AG20443 (cell line): Measurements from ENCODE around the gene JPT1.
"Not testable (repeated sequence)": the region's sequence is repeated elsewhere in the genome, so short reads cannot be mapped to it uniquely, and the experiment has no call there.

ENCODE experiments used
- DNase-seq: peaks from one replicate; pipeline ENCODE4 v3.0.0; 2012; ENCODE audit warnings: low spot score, mixed read lengths

JPT1 gene, protein sequence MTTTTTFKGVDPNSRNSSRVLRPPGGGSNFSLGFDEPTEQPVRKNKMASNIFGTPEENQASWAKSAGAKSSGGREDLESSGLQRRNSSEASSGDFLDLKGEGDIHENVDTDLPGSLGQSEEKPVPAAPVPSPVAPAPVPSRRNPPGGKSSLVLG

DNA sequence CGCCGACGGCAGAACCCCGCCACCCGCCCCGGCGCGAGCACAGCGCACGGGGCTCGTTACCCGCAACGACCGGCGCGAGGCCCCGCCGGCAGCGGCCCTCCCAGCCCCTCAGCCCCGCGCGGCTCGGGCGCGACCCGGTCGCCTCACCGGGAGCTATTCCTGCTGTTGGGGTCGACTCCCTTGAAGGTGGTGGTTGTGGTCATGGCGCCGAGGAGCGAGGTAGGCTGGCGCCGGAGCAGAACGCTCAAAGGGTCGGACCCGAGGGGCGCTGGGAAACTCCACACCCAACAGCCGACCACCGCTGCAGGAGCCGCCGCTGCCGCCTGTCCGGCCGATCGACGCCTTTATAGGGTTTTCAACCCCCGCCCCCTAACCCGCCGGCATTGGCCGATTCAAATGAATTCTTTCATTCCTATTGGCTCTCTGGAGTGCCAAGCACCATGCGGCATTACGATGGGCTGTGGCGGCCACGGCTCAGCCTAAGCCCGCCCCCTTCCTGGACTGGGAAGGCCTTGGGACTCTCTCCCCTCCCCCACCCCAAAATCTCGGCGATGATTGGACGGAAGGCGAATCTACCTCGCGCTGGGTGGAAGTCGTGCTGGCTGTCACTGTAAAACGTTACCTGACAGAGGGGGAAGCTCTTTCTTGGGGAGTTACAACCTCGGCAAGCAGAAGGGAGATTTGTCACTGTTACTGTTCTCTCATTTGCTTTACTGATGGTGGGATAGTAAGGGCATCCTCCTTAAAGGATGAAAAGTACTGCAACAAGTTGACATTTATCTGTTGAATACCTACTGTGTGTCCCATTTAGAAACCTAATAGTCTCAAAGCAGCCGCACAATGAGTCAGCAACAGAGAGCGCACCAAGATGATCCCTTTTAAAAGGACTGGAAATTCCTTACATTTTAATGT, at the start of gene JPT1:
JPT1 (minus strand) TSS at position 318 of the 912 bp plus-strand sequence; CDS start at position 203, 115 bp downstream.
- DNase-seq, result peak; percentile 99

DNA sequence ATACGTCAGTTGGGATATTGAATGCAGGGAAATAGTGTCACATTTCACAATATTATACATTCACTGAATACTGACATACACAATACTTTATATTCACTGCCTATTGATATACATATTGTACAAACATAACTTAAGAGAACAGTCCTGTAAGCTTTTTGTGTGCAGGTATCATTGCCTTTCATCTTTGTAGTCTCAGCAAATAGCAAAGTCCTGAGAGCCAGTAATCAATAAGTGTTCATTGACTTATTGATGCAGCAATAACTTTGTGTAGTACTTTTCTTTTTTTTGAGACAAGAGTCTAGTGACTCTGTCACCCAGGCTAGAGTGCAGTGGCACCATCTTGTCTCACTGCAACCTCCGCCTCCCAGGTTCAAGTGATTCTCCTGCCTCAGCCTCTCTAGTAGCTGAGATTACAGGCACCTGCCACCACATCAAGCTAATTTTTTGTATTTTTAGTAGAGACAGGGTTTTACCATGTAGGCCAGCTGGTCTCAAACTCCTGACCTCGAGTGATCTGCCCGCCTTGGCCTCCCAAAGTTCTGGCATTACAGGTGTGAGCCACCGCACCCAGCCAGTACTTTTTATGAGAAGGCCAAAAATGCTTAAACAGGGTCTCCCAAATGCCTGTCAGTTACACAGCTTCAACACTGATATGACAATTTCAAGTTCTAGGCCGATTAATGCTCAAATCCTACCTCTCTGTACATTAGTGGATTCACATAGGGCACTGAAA, 45.7 kb upstream of the JPT1 start:
- DNase-seq, result no peak

- DNase-seq, result no peak
These were observed 40.6 kb upstream of the JPT1 start for GRCh38 chr17:75194879-75195278.

- DNase-seq, result no peak
These were observed 37.3 kb upstream of the JPT1 start for GRCh38 chr17:75191584-75191983.

DNA sequence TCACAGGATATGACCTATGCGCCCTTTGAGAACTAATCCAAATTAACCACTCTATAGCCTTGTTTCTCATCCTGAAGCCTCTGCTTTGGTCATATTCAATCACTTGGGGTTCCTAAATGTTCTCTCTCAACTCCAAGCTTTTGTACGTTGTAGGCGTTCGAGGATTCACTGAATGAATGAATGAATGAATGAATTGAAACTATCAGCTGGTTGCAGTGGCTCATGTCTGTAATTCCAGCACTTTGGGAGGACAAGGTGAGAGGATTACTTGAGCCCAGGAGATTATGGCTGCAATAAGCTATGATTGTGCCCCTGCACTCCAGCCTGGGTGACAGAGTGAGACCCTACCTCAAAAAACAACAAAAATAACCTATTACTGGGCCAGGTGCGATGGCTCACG, 34.3 kb upstream of the JPT1 start:
- DNase-seq, result no peak

GRCh38 chr17:75183999-75184884, 29.9 kb upstream of the JPT1 start:
- DNase-seq, result no peak

GRCh38 chr17:75182569-75183436, 28.5 kb upstream of the JPT1 start, which contains the start of gene SUMO2:
Gene SUMO2, minus strand, starts transcription at chr17:75182959. Its CDS starts 125 bp downstream, at chr17:75182834.
- peak; percentile 100 for DNase-seq

DNA sequence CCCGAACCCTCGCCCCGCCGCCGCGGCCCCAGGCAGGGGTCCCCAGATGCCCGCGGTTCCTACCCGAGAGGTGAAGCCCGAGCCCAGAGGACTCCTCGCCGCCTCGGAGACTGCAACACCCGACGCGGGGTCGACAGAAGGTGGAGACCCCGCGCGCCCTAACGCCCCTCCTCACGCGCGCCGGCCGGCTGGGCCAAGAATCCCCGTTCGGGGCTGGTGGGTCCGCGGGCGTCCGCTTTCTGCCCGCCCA, 27.9 kb upstream of the JPT1 start:
- no peak for DNase-seq

DNA sequence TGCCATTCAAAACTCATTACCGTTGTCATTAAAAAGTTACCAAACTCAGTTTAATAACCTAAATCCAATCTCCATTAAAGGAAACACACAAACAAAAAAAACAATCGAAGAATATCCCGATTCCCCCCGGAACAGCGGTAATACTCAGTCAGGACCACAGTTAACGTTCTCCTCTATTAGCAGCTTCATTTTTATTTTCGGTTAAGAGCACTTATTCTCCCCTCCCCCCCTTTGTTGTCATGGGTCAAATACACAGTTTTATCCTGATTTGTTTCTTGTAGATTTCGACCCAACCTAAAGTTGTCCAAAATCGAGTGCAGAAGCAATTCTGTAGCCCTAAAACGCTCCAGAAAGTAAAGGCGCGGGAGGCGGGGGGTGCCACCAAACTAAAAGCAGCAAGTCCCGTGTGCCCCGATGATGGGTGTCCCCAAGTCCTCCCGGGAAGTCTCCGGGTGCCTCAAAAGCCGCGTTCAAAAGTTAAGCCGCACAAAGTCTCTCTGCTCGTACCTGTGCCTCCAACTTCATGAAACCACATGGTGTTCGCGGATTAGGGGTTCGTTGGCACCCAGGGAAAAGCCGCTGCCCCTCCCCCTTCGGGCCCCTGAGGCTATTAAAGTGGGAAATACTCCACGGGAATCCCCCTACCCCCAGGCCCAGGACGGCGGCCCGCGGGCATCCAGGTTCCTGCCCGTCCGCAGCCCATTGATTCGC, 27.5 kb upstream of the JPT1 start:
- DNase-seq, result peak; percentile 12

DNA sequence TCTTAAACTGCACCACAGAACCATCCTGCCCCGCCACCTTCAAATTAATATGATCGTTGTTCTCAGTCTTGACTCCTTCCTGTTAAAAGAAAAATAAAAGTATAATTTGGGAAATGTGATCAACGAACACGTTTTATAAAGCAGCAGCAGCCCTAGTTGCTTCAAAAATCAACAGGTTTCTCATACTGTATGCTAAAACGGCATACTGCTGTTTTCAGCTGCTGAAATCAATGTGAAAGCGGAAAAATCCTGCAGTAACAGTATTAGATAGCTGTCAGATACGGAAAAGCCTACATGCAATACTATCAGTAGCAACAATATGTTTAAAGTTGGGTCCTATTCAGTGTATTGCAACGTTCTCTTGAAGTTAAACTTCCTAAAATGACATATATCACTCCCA, 26.8 kb upstream of the JPT1 start:
- DNase-seq, result no peak

DNA sequence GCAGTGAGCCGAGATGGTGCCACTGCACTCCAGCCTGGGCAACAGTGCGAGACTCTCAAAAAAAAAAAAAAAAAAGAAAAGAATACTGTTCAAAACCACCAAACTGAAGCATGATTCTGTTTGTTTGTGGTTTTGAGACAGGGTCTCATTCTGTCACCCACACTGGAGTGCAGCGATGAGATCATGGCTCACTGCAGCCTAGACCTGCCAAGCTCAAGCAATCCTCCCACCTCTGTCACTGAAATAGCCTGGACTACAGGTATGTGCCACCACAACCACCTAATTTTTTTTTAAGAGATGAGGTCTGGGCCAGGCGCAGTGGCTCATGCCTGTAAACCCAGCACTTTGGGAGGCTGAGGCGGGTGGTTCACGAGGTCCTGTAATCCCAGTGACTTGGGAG, 24.1 kb upstream of the JPT1 start:
- no peak for DNase-seq

- DNase-seq, result no peak
These were observed 22.3 kb upstream of the JPT1 start for GRCh38 chr17:75176625-75177024.

DNA sequence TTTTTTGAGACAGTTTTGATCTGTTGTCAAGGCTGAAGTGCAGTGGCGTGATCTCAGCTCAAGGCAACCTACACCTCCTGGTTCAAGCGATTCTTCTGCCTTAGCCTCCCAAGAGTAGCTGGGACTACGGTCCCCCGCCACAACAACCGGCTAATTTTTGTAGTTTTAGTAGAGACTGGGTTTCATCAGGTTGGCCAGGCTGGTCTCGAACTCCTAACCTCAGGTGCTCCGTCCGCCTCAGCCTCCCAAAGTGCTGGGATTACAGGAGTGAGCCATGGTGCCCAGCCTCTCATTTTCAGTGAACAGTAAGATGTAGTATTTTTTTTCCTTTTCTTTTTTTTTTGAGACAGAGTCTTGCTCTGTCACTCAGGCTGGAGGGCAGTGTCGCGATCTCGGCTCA, 20.7 kb upstream of the JPT1 start:
- DNase-seq, result no peak

DNA sequence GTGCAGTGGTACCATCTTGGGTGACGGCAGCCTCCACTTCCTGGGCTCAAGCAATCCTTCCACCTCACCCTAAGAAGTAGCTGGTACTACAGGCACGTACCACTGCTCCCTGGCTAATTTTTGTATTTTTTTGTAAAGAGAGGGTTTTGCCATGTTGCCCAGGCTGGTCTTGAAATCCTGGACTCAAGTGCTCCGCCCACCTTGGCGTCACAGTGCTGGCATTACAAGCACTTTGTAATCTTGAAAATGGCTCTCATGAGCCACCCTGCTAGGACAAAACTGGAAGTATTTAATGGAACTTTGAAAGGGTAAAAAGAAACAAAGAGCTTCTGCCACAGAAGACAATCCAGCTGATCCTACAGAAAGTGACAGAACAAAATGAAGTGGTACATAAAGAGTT, 19.2 kb upstream of the JPT1 start:
- DNase-seq, result no peak

- no peak for DNase-seq
These were observed 14.7 kb upstream of the JPT1 start for GRCh38 chr17:75168998-75169397.

- DNase-seq, result not testable (repeated sequence)
These were observed 10.3 kb upstream of the JPT1 start for GRCh38 chr17:75164606-75165005.

DNA sequence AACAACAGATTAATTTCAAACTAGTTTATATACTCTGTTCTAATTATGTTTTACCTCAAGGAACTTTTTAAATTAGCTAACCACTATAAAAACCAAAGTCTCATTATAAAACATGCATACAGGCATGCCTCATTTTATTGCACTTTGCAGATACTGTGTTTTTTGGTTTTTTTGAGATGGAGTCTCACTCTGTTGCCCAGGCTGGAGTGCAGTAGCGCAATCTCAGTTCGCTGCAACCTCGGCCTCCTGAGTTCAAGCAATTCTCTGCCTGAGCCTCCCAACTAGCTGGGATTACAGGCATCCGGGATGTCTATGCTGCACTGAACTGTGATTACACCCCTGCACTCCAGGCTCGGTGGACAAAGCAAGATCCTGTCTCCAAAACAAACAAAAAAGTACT, 8.8 kb upstream of the JPT1 start:
- no peak for DNase-seq

DNA sequence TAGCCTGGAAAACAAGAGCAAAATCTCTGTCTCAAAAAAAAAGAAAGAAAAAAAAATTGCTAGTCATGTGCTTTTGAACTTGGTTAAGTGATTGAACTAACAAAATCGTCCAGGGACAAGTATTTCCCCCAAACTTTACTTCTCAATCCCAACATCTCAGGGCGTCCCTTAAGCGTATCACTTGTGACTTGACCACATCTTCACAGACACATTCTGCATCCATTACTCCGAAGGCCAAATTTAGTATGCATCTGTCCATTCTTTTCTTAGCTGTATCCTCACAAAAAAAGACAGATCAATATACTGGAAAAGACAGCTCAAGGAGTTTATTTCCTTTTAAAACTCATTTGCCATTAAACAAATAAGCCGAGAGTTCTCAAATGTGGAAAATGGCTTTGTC, 5.9 kb upstream of the JPT1 start:
- DNase-seq, result no peak

- no peak for DNase-seq
These were observed 5.1 kb upstream of the JPT1 start for GRCh38 chr17:75159196-75160031.

GRCh38 chr17:75158480-75158879, 4.2 kb upstream of the JPT1 start:
- not testable (repeated sequence) for DNase-seq
